ENCODE results near the gene PSME3. TPM values are rescaled to one million over a fixed set of nuclear protein-coding genes. Genes with fewer than 3 reads are reported as not detected.
A peak's percentile ranks its signal among the peaks of the same experiment; 100 is the strongest.

PSME3 gene
- total RNA-seq, 4 donors from 2014 or later = 78.3 to 119 (median 85.4) TPM

- H3K4me3 ChIP-seq (replicated peaks in 1 of 3) = no peak overlapping the region
- TF ChIP-seq POLR2A (IDR thresholded peaks at IDR 0.05) = no peak
- no peak for TF ChIP-seq CTCF (IDR thresholded peaks at IDR 0.05)
- peaks cover 8 to 16% of the 10 kb centered on the region in 2 donors for H3K4me1 ChIP-seq
- WGBS, 2 donors = 93 to 95% methylated on average over 18 of the region's 18 CpGs
- H3K9me3 ChIP-seq = no peaks in the 10 kb centered on the region
- no peaks in the 10 kb centered on the region for H3K36me3 ChIP-seq
- intact Hi-C loops (cut with DNase I) = no loop called here
- no peak for DNase-seq
- H3K27ac ChIP-seq = no peak overlapping the region
- no peaks in the 10 kb centered on the region for H3K27me3 ChIP-seq
Measured at GRCh38 chr17:42796066-42796758, 37.0 kb upstream of the PSME3 start.

GRCh38 chr17:42797067-42798007 is 35.9 kb upstream of the PSME3 start:
- Histone ChIP-seq H3K27me3 (no peaks in the 10 kb centered on the region), H3K27ac (no peak overlapping the region), H3K36me3 (no peaks in the 10 kb centered on the region), H3K4me1 (peaks cover 8 to 16% of the 10 kb centered on the region in 2 donors), H3K9me3 (no peaks in the 10 kb centered on the region), H3K4me3 (replicated peaks in 1 of 3) (peak overlapping the region in 1 of 3 donors; percentile 90)
- intact Hi-C loops (cut with DNase I) = no loop called here
- DNase-seq = no peak
- WGBS, 2 donors = 83 to 88% methylated on average over 10 of the region's 10 CpGs
- TF ChIP-seq CTCF (IDR thresholded peaks at IDR 0.05) = no peak
- no peak for TF ChIP-seq POLR2A (IDR thresholded peaks at IDR 0.05)

- Histone ChIP-seq H3K36me3 (no peaks in the 10 kb centered on the region), H3K27me3 (no peaks in the 10 kb centered on the region), H3K9me3 (no peaks in the 10 kb centered on the region), H3K4me3 (replicated peaks in 1 of 3) (peak overlapping the region; percentile 51 to 90 (median 70)), H3K4me1 (peaks cover 8 to 16% of the 10 kb centered on the region in 2 donors), H3K27ac (peak overlapping the region in 2 of 3 donors; percentile 45 to 55)
- WGBS, 2 donors = 20 to 22% methylated on average over 10 of the region's 10 CpGs
- intact Hi-C loops (cut with DNase I) = no loop called here
- DNase-seq = no peak
- TF ChIP-seq CTCF (IDR thresholded peaks at IDR 0.05) (no peak), POLR2A (IDR thresholded peaks at IDR 0.05) (no peak)
Measured at GRCh38 chr17:42798011-42798382, 35.2 kb upstream of the PSME3 start.

DNA sequence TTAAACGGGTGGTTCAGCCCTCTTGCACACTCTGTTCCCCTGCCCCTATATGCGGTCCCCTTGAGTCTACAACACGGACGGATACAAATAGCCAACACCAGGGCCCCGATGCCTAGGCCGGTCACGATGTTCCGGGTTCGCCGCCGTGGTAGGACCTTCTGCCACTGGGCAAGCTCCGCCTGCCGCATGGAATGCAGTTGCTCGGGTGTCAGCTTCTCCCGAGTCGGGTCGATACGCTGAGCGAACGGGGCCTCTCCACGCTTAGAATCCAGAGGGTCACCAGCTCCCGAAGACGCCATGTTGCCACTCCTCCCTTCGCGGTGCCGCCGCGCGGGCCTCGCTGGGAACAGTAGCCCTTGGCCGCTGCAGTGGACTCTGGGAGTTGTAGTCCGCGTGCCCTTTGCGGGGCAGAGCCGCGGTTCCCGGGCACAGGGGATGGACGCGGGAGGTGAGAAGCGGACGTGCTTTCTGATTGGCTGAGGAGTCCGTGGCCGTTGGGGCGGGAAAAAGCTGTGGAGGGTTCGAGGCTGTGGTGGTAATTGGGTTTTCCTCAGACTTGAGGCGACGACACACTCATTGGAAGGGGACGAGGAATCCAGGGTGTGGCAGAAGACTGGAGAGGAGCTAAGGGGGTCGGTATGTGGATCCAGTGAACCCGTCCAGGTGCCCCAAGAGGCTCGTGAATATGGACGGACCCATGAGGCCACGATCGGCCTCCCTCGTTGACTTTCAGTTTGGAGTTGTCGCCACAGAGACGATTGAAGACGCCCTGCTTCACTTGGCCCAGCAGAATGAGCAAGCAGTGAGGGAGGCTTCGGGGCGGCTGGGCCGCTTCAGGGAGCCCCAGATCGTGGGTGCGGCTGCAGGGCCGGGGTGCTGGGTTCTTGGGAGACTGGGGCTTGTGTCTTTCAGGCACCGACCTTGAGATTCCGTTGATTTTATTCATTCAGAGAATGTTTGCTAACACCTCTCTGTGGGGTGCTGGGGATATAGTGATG is 34.5 kb upstream of the PSME3 start, which contains the start of the genes CNTD1 and COA3:
CNTD1 (plus strand) TSS at position 479 of the 998 bp plus-strand sequence; CDS start at position 686, 207 bp downstream.
COA3 (minus strand) TSS at position 322 of the 998 bp plus-strand sequence; CDS start at position 299, 23 bp downstream.
- TF ChIP-seq CTCF (IDR thresholded peaks at IDR 0.05) = no peak
- peak in 1 of 2 donors; percentile 35 for TF ChIP-seq POLR2A (IDR thresholded peaks at IDR 0.05)
- Histone ChIP-seq H3K27ac (peak within 1 kb of the TSS in 2 of 3 donors; percentile 45 to 55), H3K27me3 (no peaks in the 10 kb centered on the region), H3K36me3 (no peaks in the 10 kb centered on the region), H3K4me3 (replicated peaks in 1 of 3) (peak within 1 kb of the TSS; percentile 51 to 90 (median 70)), H3K9me3 (no peaks in the 10 kb centered on the region), H3K4me1 (peaks cover 8 to 16% of the 10 kb centered on the region in 2 donors)
- intact Hi-C loops (cut with DNase I) = no loop called here
- DNase-seq = peak; percentile 77 to 84
- 22 to 27% methylated on average over 49 to 62 of the region's 66 CpGs for WGBS, 2 donors
